Measurements from ENCODE around the gene CARNS1.

- TF ChIP-seq CTCF (conservative IDR thresholded peaks at IDR 0.05; ENCODE audit: low read depth, low read length) (no peak), EZH2 (IDR thresholded peaks at IDR 0.05; ENCODE audit: borderline replicate concordance, low read depth, low read length, poor library complexity, severe bottlenecking) (no peak)
Measured at GRCh38 chr11:67384851-67385366, 30.6 kb upstream of the CARNS1 start.

All from A673 (cell line).